SU-DHL-6 (cell line): Measurements from ENCODE around the gene MICALL1.

Experiments used
- EZH2phosphoT487 ChIP-seq: fragments of 200-600 bp; sonication (generic), shearing (Covaris generic); conservative IDR thresholded peaks from 2 replicates; pipeline ENCODE4 v1.6.1; 2018; ENCODE audit warnings: mild to moderate bottlenecking, antibody characterized with exemption, low read length, moderate library complexity, mixed read lengths
- TF ChIP-seq, protein P1 (sequence below): fragments of 200-600 bp; sonication (generic); IDR thresholded peaks from one replicate; pipeline ENCODE4 v1.5.1; 2017; ENCODE audit warnings: antibody characterized with exemption, mild to moderate bottlenecking, low read length, moderate library complexity; ENCODE audit not compliant: insufficient read depth, poor library complexity, severe bottlenecking

DNA sequence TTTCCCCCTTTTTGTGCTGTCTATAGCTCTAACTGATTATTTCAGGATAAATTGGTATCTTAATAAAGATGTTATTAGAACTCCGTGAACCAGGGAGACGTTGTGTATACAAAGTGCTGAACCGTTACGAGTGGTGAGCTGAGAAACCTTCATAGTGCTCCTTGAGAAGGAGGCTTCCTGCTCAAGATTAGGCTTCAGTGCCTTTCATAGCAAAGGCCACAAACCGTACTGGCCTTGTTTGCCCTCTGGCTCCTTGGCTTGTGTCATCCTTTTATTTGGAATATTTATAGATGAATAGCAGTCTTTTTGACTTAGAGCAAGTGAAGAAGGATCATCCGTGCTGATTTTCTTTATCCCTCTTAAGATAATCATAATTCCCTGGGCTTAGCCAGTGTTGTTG is 40.6 kb upstream of the MICALL1 start:
- TF ChIP-seq, protein P1, sequence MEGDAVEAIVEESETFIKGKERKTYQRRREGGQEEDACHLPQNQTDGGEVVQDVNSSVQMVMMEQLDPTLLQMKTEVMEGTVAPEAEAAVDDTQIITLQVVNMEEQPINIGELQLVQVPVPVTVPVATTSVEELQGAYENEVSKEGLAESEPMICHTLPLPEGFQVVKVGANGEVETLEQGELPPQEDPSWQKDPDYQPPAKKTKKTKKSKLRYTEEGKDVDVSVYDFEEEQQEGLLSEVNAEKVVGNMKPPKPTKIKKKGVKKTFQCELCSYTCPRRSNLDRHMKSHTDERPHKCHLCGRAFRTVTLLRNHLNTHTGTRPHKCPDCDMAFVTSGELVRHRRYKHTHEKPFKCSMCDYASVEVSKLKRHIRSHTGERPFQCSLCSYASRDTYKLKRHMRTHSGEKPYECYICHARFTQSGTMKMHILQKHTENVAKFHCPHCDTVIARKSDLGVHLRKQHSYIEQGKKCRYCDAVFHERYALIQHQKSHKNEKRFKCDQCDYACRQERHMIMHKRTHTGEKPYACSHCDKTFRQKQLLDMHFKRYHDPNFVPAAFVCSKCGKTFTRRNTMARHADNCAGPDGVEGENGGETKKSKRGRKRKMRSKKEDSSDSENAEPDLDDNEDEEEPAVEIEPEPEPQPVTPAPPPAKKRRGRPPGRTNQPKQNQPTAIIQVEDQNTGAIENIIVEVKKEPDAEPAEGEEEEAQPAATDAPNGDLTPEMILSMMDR, result no peak
- no peak for TF ChIP-seq EZH2phosphoT487
